ENCODE data around the gene DLK1.

DNA sequence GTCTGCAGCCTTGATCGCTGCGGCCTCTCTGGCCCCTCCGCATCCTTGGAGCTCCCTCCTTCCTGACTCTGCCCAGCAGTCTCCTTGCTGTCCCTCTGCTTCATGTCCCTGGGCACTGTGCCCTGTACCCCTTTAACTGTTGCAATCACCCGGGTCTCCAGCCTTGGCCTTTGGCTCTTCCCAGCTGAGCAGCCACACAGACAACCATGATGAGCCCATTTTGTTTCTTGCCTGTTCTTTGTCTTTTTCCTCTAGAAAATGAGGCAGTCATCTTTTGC, 58.6 kb downstream of the DLK1 start:
- TF ChIP-seq CTCF (IDR thresholded peaks at IDR 0.05), result no peak
- TF ChIP-seq SIN3A (IDR thresholded peaks at IDR 0.05; ENCODE audit: borderline replicate concordance, insufficient read depth, low read depth, low read length), result no peak
- no peak for TF ChIP-seq REST (IDR thresholded peaks at IDR 0.05; ENCODE audit: insufficient read depth in 1 of 2, low read depth in 2 of 2, low read length in 1 of 2)
- no peak for TF ChIP-seq TCF7L2 (IDR thresholded peaks at IDR 0.05; ENCODE audit: low read depth, low read length)

Measured in Panc1 (cell line).